Measurements from ENCODE around the gene CTXND1.

DNA sequence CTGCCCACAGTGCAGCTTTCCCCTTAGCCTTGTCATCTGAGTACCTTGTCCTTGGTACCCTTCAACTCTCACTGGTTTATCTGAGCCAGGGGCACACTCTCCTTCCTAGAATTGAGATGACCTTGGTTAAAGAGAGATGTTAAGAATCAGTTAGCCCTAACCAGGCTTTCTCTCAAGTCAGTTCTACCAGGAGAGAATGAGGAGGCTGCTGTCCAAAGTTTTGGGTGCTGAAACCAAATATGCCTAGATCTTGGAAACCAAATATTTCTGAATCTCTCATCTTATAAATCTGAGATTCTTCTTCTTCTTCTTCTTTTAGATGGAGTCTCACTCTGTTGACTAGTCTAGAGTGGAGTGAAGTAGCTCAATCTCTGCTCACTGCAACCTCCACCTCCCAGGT, 12.0 kb upstream of the CTXND1 start:
- no peak for TF ChIP-seq SMC3 (IDR thresholded peaks at IDR 0.05; ENCODE audit: low read depth, low read length)
- TF ChIP-seq, protein P1, sequence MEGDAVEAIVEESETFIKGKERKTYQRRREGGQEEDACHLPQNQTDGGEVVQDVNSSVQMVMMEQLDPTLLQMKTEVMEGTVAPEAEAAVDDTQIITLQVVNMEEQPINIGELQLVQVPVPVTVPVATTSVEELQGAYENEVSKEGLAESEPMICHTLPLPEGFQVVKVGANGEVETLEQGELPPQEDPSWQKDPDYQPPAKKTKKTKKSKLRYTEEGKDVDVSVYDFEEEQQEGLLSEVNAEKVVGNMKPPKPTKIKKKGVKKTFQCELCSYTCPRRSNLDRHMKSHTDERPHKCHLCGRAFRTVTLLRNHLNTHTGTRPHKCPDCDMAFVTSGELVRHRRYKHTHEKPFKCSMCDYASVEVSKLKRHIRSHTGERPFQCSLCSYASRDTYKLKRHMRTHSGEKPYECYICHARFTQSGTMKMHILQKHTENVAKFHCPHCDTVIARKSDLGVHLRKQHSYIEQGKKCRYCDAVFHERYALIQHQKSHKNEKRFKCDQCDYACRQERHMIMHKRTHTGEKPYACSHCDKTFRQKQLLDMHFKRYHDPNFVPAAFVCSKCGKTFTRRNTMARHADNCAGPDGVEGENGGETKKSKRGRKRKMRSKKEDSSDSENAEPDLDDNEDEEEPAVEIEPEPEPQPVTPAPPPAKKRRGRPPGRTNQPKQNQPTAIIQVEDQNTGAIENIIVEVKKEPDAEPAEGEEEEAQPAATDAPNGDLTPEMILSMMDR (conservative IDR thresholded peaks at IDR 0.05; ENCODE audit: low read depth, low read length), result no peak
- TF ChIP-seq MAFK (IDR thresholded peaks at IDR 0.05; ENCODE audit: low read depth, low read length), result no peak

Measured in IMR-90 (cell line).